Left ventricle myocardium inferior (tissue), 1 donor: ENCODE measurements around the gene TBX6. TPM values are rescaled to one million over a fixed set of nuclear protein-coding genes. Genes with fewer than 3 reads are reported as not detected.
A peak's percentile ranks its signal among the peaks of the same experiment; 100 is the strongest.
"Not testable (repeated sequence)": the region's sequence is repeated elsewhere in the genome, so short reads cannot be mapped to it uniquely, and the experiment has no call there.

Experiments
- DNase-seq: peaks from one replicate; pipeline ENCODE4 v3.0.0-alpha.2; 2020
- H3K27ac ChIP-seq: fragments of 200-600 bp; replicated peaks from 2 replicates; pipeline ENCODE4 v1.8.0; 2021
- H3K27me3 ChIP-seq: fragments of 200-600 bp; 2 replicates; pipeline ENCODE4 v1.8.0; 2021; ENCODE audit warnings: low read depth
- H3K36me3 ChIP-seq: fragments of 200-600 bp; 2 replicates; pipeline ENCODE4 v1.8.0; 2021
- H3K4me1 ChIP-seq: fragments of 200-600 bp; 2 replicates; pipeline ENCODE4 v1.8.0; 2021
- H3K4me3 ChIP-seq: fragments of 200-600 bp; 2 replicates; pipeline ENCODE4 v1.8.0; 2021; ENCODE audit warnings: mild to moderate bottlenecking, moderate library complexity
- H3K9me3 ChIP-seq: fragments of 200-600 bp; replicated peaks from 2 replicates; pipeline ENCODE4 v1.8.0; 2021
- intact Hi-C: fragments of 100-400 bp; cut with micrococcal nuclease; formaldehyde crosslinking; loops from one replicate; pipeline ENCODE4 v1.11.0; 2022
- total RNA-seq: library from RNA; stranded (reverse); fragmentation: NEBNext Ultra II Directional; extraction: Animal tissue kit (Norgen Biotek cat#: 25700); gene quantifications from one replicate; pipeline ENCODE4 v1.2.1, GENCODE V29; 2021
- TF ChIP-seq, protein P1 (sequence below): fragments of 200-600 bp; IDR thresholded peaks from 2 replicates; pipeline ENCODE4 v1.8.0; 2021; ENCODE audit warnings: antibody characterized with exemption, mild to moderate bottlenecking, borderline replicate concordance
- donor health status: DM: no; HTN: yes; CAD: no; lungs with severe emphysema.

TBX6 gene
- total RNA-seq, 1 donor from 2014 or later: 1.0 TPM

DNA sequence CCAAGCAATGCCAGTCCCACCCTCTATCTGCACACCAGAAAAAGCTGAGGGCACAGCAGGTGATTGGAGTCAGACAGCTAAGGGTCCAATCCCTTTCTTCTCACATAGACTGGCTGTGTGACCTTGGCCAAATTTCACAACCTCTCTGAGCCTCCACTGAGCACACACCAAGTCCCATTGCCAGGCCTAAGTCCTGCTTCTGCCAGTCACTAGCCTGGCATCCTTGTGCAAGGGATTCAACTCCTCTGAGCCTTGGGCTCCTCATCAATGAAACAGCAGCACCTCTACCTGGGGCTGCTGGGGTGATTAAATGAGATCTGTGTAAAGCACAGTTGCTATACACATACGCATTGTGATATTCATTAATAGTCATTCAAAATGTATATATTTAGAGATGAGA, 45.1 kb downstream of the TBX6 start:
- H3K4me1 ChIP-seq: no peaks in the 10 kb centered on the region
- H3K27me3 ChIP-seq: no peaks in the 10 kb centered on the region
- intact Hi-C loops: no loop called here
- H3K4me3 ChIP-seq: no peak overlapping the region
- no peak overlapping the region for H3K27ac ChIP-seq
- no peaks in the 10 kb centered on the region for H3K9me3 ChIP-seq
- TF ChIP-seq, protein P1, sequence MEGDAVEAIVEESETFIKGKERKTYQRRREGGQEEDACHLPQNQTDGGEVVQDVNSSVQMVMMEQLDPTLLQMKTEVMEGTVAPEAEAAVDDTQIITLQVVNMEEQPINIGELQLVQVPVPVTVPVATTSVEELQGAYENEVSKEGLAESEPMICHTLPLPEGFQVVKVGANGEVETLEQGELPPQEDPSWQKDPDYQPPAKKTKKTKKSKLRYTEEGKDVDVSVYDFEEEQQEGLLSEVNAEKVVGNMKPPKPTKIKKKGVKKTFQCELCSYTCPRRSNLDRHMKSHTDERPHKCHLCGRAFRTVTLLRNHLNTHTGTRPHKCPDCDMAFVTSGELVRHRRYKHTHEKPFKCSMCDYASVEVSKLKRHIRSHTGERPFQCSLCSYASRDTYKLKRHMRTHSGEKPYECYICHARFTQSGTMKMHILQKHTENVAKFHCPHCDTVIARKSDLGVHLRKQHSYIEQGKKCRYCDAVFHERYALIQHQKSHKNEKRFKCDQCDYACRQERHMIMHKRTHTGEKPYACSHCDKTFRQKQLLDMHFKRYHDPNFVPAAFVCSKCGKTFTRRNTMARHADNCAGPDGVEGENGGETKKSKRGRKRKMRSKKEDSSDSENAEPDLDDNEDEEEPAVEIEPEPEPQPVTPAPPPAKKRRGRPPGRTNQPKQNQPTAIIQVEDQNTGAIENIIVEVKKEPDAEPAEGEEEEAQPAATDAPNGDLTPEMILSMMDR: no peak
- DNase-seq: no peak
- H3K36me3 ChIP-seq: no peaks in the 10 kb centered on the region

DNA sequence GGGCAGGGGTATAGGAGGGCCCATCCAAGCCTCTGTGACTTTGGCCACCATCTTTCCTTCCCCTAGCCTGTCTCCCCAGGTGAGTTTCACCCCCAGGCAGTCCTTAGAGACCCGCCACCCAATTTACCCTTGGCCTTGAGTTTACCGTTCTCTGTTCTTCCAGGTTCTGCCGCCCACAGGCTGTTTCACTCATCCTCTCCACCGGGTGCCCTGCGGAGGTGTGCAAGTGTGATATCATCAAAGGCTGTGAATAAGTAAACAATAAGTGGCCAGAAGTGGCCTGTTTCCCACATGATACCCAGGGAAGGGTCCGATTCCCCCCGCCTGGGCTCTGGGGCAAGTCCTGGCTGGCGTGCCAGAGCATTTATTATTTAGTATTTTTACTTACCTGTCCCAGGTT, 45.5 kb downstream of the TBX6 start:
- no peaks in the 10 kb centered on the region for H3K9me3 ChIP-seq
- intact Hi-C loops: no loop called here
- no peak for DNase-seq
- TF ChIP-seq, protein P1: no peak
- H3K27ac ChIP-seq: no peak overlapping the region
- H3K36me3 ChIP-seq: no peaks in the 10 kb centered on the region
- no peaks in the 10 kb centered on the region for H3K4me1 ChIP-seq
- no peaks in the 10 kb centered on the region for H3K27me3 ChIP-seq
- H3K4me3 ChIP-seq: no peak overlapping the region

DNA sequence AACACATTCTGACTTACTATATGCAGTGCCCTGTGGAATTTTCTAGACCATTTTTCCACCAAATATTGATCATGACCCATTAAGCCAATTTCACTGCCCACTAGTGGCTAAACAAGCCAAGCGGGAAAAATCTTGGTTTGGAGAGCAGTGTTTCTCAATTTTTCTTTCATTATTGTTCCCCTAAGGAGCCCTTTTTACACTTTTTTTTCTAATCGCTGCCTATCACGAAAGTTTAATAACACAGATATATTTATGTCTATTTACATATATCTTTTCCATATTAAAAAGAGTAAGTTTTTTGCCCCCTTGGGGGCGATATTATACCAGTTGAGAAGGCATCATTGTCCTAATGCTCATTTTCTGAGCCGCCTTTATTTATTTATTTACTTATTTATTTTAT, 49.9 kb downstream of the TBX6 start:
- Histone ChIP-seq H3K27me3 (peaks cover under 1% of the 10 kb centered on the region), H3K36me3 (no peaks in the 10 kb centered on the region), H3K4me1 (no peaks in the 10 kb centered on the region), H3K27ac (no peak overlapping the region), H3K9me3 (no peaks in the 10 kb centered on the region), H3K4me3 (no peak overlapping the region)
- intact Hi-C loops: no loop called here
- TF ChIP-seq, protein P1: peak; percentile 60
- DNase-seq: no peak

DNA sequence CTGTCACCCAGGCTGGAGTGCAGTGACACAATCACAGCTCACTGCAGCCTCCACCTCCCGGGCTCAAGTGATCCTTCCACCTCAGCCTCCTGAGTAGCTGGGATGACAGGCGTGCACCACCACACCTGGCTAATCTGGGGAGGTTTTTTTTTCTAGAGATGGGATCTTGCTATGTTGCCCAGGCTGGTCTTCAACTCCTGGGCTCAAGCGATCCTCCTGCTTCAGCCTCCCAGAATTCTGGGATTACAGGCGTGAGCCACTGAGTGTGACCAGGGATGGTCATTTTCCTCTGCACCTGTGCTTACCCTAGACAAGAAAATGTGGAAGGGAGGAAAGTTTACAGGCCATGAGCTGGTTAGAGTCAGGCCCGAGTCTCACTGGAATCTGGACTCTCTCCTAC, 51.0 kb downstream of the TBX6 start:
- intact Hi-C loops, DNase-seq, H3K4me1 ChIP-seq, H3K4me3 ChIP-seq, H3K27ac ChIP-seq, H3K36me3 ChIP-seq, H3K9me3 ChIP-seq: not testable (repeated sequence)
- H3K27me3 ChIP-seq: peaks cover 12% of the 10 kb centered on the region

DNA sequence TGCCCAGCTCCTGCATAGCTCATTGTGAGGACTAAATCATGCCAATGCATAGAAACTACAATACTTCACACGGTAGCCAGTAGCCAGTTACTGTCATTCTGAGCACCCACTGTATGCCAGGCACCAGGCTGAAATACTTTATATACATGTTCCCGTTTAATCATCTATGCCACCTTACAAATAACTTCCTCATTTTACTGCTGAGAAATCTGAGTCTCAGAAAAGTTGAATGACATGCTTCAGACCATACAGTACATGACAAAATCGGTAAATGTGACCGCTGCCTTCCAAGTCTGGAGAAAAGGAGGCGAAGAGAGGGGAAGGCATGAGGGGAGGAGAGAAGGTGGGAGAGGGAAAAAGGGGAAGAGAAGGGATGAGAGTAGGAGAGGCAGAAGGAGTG, 51.5 kb downstream of the TBX6 start:
- Histone ChIP-seq H3K27ac (no peak overlapping the region), H3K36me3 (no peaks in the 10 kb centered on the region), H3K4me1 (no peaks in the 10 kb centered on the region), H3K27me3 (peaks cover 17% of the 10 kb centered on the region), H3K9me3 (no peaks in the 10 kb centered on the region), H3K4me3 (no peak overlapping the region)
- no peak for DNase-seq
- intact Hi-C loops: no loop called here
- TF ChIP-seq, protein P1: no peak

Other genes starting within 250 kb of the TBX6 start
- 68.6 TPM for gene CDIPT, start 228.7 kb downstream of the TBX6 start, total RNA-seq
- gene SEZ6L2, start 192.4 kb downstream of the TBX6 start, total RNA-seq: 0.38 TPM
- not detected for gene ASPHD1, start 191.4 kb downstream of the TBX6 start, total RNA-seq
- gene KCTD13, start 165.7 kb downstream of the TBX6 start, total RNA-seq: 9.2 TPM
- 63.2 TPM for gene TMEM219, start 129.8 kb downstream of the TBX6 start, total RNA-seq
- 34.3 TPM for gene TAOK2, start 118.1 kb downstream of the TBX6 start, total RNA-seq
- 18.8 TPM for gene HIRIP3, start 96.3 kb downstream of the TBX6 start, total RNA-seq
- 29.0 TPM for gene INO80E, start 95.7 kb downstream of the TBX6 start, total RNA-seq
- 0.66 TPM for gene DOC2A, start 80.9 kb downstream of the TBX6 start, total RNA-seq
- gene C16orf92, start 68.7 kb downstream of the TBX6 start, total RNA-seq: not detected
- not detected for gene TLCD3B, start 60.7 kb downstream of the TBX6 start, total RNA-seq
- 3,337 TPM for gene ALDOA, start 26.2 kb downstream of the TBX6 start, total RNA-seq
- 32.2 TPM for gene PPP4C, start 15.9 kb downstream of the TBX6 start, total RNA-seq
- 54.4 TPM for gene YPEL3, start 4.3 kb upstream of the TBX6 start, total RNA-seq
- 2.3 TPM for gene GDPD3, start 21.6 kb upstream of the TBX6 start, total RNA-seq
- gene MAPK3, start 31.3 kb upstream of the TBX6 start, total RNA-seq: 47.6 TPM
- 7.7 TPM for gene CORO1A, start 91.7 kb upstream of the TBX6 start, total RNA-seq
- 54.6 TPM for gene BOLA2B, start 101.7 kb upstream of the TBX6 start, total RNA-seq
- gene SLX1A, start 102.0 kb upstream of the TBX6 start, total RNA-seq: 7.5 TPM
- gene SULT1A3, start 107.3 kb upstream of the TBX6 start, total RNA-seq: 9.9 TPM
- 2.0 TPM for gene NPIPB13, start 156.6 kb upstream of the TBX6 start, total RNA-seq